GM18870 (cell line): ENCODE measurements around the gene NTRK2.

ENCODE experiments used
- ATAC-seq: cut with Tn5 transposase; IDR thresholded peaks from one replicate; pipeline ENCODE4 v1.9.1; 2021; ENCODE audit warnings: moderate library complexity; ENCODE audit not compliant: unreplicated experiment

The NTRK2 gene

GRCh38 chr9:84812847-84813246 is 143.3 kb downstream of the NTRK2 start:
- no peak for ATAC-seq

- ATAC-seq = no peak
These were observed 146.0 kb downstream of the NTRK2 start for GRCh38 chr9:84815554-84815953.

DNA sequence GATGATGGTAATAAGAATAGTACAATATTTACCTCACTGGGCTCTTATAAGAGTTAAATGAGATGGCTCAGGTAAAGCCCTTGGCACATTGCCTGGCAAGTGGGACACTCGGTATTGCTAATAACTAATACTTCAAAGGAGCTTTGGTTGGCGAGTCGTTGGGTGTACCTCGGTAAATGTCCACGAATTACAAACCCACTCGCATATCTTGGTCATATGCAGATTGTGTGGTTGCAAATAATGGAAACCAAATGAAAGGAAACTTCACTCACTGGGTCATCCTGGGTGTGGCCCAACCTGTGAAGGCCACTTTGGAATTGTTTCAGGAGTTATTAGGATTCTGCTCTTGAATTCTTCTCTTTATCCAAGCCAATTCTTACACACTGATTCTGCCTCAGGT is 147.5 kb downstream of the NTRK2 start:
- no peak for ATAC-seq

GRCh38 chr9:84818791-84819190 is 149.3 kb downstream of the NTRK2 start:
- no peak for ATAC-seq

DNA sequence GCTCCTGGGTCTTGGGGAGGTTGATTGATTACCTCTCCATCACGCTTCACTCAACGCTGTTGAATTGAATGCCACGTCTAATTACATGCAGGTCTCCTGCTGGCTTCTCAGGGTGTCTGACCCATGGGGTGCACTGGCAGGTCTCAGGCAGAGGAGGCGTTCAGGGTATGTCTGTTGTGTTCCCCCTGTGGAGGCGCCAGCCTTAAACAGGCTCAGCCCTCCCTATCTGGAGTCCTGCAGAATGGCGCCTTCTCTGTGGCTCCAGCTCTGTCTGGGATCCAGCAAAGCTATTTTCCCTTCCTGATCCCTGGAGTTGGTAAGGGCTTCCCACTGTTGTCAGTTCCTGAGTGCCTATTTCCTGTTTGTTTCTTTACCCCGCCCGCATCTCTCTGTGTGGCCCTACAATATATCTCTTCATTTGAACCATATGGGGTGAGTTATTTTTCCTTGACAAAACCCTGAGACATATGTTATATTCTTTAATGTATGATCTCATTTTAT is 150.0 kb downstream of the NTRK2 start:
- ATAC-seq = no peak

- no peak for ATAC-seq
These were observed 151.9 kb downstream of the NTRK2 start for GRCh38 chr9:84821431-84821830.

DNA sequence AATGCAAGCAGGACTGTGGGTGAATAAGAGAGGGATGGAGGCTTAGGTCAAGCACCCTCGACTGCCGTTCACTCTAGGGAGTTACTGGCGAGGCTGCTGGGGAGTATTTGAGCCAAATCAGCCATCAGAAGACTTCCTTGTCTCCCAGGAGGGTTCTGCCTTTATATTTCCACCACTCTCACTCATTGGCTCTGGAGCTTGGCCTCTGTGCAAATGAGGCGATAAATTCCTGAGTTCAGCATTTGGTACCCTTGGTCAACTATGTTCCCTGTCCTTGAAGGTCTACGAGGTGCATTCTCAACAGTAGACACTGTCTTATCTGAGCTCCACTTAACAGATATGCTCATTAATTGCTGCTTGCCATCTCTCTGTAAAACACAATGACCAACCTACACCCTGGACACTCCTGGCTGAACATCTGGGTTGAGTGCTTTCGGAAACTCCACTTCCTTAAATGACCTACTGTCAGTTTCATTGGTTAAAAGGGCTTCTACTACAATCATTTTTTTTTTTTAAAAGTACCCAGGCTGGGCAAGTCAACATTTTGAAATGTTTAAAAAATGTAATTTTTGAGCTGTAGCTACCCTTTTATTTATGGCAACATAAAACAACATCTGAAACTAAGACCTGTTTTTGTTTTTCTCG is 153.2 kb downstream of the NTRK2 start:
- ATAC-seq = no peak

GRCh38 chr9:84823421-84824271 is 154.1 kb downstream of the NTRK2 start:
- peak; percentile 85 for ATAC-seq

DNA sequence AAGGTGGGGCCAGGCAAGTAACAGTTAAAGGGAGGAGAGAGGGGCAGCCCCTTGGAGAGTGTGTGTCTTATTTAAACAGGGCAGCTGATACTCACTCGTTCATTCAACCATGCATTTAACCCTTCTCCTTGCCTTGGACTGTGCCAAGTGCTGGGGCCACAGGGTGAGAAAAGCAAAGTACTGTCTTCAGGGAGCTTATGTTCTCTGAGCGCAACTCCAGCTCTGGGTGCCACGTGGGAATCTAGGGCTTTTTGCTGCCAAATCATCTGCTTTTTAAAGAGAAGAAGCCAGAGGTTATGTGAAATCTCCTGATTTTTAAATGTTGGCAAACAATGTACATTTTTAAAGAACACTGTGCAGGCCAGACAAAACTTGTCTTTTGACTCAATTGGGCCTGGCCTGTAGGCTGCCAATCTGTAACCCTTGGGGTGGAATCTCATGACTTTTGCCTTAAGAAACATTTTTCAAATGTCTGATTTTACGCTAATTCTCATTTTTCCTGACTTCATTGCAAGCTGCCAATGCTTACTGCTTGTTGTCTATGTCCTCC is 157.8 kb downstream of the NTRK2 start:
- ATAC-seq = no peak

- no peak for ATAC-seq
These were observed 158.5 kb downstream of the NTRK2 start for GRCh38 chr9:84828046-84828445.

DNA sequence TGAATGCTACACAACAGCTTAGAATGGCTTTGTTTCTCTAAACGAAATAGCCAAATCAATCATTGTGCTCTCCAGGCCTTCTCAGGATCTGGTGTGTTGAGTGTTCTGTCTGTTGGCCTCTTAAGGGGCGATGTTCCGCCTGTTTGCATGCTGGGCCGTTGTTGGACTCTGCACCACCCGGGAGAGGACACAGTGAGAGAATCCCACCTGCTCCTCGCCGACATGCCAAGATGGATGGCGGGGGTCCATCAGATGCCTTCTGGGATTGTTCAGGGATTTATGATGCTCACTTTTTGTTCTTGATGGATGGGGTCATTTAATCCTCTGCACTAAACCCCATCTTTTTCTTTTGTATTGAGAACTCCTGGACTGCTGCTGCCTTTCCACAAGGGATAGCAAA is 159.9 kb downstream of the NTRK2 start:
- no peak for ATAC-seq

- ATAC-seq = no peak
These were observed 160.6 kb downstream of the NTRK2 start for GRCh38 chr9:84829997-84830696.

DNA sequence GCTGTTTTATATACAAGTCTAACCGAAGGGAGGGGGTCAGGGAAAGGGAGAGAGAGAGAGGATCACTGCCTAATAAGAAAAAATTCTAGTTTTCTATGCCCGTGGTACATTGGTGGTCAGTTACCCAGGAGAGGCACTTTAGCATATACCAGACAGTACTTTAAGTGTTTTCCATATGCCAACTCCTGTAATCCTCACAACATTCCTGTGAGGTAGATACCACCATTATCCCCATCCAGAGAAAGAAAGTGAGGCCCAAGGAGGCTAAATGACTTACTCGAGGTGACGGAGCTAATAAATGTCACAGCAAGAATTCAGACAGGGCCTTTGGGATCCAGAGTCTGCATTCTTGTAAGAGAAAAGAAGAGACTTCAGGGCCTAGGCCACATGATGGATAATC is 161.8 kb downstream of the NTRK2 start:
- ATAC-seq = no peak

- no peak for ATAC-seq
These were observed 162.9 kb downstream of the NTRK2 start for GRCh38 chr9:84832453-84832852.

- ATAC-seq = no peak
These were observed 164.9 kb downstream of the NTRK2 start for GRCh38 chr9:84834426-84834825.

DNA sequence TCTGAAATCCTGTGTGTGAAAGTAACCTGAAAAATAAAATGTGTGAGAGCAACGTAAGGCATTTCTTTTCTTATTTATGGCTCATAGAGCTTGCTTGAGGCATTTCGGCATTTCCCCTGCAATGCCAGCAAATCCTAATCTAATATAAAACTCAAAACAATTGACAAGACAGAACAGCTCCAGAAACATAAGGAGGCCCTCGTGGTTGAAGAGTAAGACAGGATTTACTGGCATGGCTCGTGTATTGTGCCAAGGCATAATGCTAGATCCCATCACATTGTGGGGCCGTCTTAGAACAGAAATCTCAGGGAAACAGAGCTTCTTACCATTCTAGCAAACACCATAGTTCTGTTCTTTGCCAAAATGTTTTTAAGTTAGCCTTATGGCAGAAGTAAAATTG is 166.2 kb downstream of the NTRK2 start:
- ATAC-seq = no peak

GRCh38 chr9:84838879-84839278 is 169.3 kb downstream of the NTRK2 start:
- no peak for ATAC-seq

DNA sequence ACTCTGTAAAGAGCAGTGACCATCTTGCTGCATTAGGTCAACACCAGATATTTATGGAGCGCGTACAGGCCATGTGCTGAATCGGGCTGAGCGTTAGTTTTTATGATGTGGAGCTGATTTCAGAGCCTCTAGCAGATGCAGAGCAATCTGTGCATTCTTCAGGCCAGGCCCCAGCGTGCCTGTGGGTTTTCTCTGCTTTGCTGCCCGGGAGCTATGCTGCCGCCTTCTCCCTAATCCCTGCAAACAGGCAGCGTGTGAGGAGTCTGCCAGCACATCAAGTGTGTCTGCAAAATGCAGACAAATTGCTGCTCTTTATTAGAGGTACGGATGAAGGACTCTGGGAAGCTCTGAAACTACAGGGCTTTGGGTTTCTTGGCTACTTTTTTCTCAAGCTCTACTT is 170.0 kb downstream of the NTRK2 start:
- no peak for ATAC-seq

GRCh38 chr9:84841931-84842330 is 172.4 kb downstream of the NTRK2 start:
- ATAC-seq = no peak

DNA sequence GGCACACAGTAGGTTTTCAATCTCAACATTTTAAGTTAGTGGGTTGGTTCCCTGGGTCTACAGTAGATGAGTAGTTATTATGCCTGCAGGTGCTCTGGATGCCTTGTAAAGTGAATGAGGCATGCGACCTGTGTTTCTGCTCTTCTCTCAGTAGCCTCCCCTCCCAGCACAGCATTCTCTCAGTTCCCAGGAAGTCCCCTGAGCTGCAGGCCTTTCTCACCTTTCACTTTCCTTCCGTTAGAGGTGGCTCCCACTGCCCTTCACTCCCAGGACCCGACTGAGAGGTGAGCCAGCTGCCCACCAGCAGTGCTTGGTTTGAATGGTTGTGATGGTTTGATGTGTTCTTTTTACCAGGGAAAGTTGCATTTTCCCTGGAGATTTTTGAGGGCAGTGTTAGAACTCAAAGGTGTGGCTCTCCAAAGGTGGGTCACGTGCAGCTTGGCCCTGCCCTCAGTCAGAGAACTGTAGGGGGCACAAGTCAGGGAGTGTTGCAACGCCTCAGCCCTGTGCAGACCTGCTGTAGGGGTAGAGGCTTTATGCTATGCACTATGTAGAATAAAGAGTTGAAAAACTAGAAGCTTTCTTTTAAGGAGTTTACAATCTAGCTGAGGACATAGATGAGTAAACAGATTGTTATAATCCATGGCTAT is 173.8 kb downstream of the NTRK2 start:
- ATAC-seq = no peak
